HepG2 (cell line): Measurements from ENCODE around the gene HSPA1A. TPM values are rescaled to one million over a fixed set of nuclear protein-coding genes. Genes with fewer than 3 reads are reported as not detected.

Experiments
- BATF2 ChIP-seq: sonication (generic); formaldehyde crosslinking; IDR thresholded peaks from 2 replicates; pipeline ENCODE4 v1.8.0; 2022; ENCODE audit warnings: mild to moderate bottlenecking, missing genetic modification reagents, moderate library complexity
- CENPT ChIP-seq: sonication (generic); formaldehyde crosslinking; IDR thresholded peaks from 2 replicates; pipeline ENCODE4 v1.8.0; 2022; ENCODE audit warnings: low read depth, mild to moderate bottlenecking, moderate library complexity, missing genetic modification reagents
- DPF2 ChIP-seq: sonication (generic); formaldehyde crosslinking; IDR thresholded peaks from 2 replicates; pipeline ENCODE4 v1.4.0; 2020; ENCODE audit warnings: mild to moderate bottlenecking, low read depth, missing genetic modification reagents, borderline replicate concordance
- ETV5 ChIP-seq: IDR thresholded peaks from 2 replicates; pipeline ENCODE4 v1.6.1; 2018; ENCODE audit warnings: missing biosample characterization, missing genetic modification reagents, inconsistent platforms, borderline replicate concordance
- FIP1L1 ChIP-seq: fragments of 200-400 bp; formaldehyde crosslinking; IDR thresholded peaks from 2 replicates; pipeline ENCODE4 v1.6.1; 2018; ENCODE audit warnings: low read depth, mild to moderate bottlenecking, low read length, moderate library complexity, borderline replicate concordance; ENCODE audit not compliant: insufficient read depth
- GMEB1 ChIP-seq: sonication (generic); formaldehyde crosslinking; IDR thresholded peaks from 2 replicates; pipeline ENCODE4 v1.5.1; 2020; ENCODE audit warnings: missing genetic modification reagents, mild to moderate bottlenecking, borderline replicate concordance
- KDM1A ChIP-seq: IDR thresholded peaks from 2 replicates; pipeline ENCODE4 v1.6.1; 2016; ENCODE audit warnings: missing compliant biosample characterization
- LRRFIP1 ChIP-seq: sonication (generic); formaldehyde crosslinking; conservative IDR thresholded peaks from 2 replicates; pipeline ENCODE4 v1.4.0; 2020; ENCODE audit warnings: missing genetic modification reagents
- POLR2G ChIP-seq: fragments of 200-400 bp; formaldehyde crosslinking; IDR thresholded peaks from 2 replicates; pipeline ENCODE4 v1.6.1; 2018; ENCODE audit warnings: mild to moderate bottlenecking, low read depth, low read length, moderate library complexity
- PRDM4 ChIP-seq: sonication (generic); formaldehyde crosslinking; IDR thresholded peaks from 2 replicates; pipeline ENCODE4 v1.9.0; 2021; ENCODE audit warnings: missing genetic modification reagents, borderline replicate concordance
- SP4 ChIP-seq: sonication (generic); formaldehyde crosslinking; IDR thresholded peaks from 2 replicates; pipeline ENCODE4 v1.8.1; 2023; ENCODE audit warnings: mild to moderate bottlenecking, missing genetic modification reagents
- ZBTB7B ChIP-seq: sonication (generic); formaldehyde crosslinking; IDR thresholded peaks from 2 replicates; pipeline ENCODE4 v1.4.0; 2020; ENCODE audit warnings: missing genetic modification reagents
- ZFP90 ChIP-seq: sonication (generic); formaldehyde crosslinking; IDR thresholded peaks from 2 replicates; pipeline ENCODE4 v1.8.0; 2022; ENCODE audit warnings: missing genetic modification reagents, mild to moderate bottlenecking, inconsistent platforms, borderline replicate concordance
- ZNF34 ChIP-seq: sonication (generic); formaldehyde crosslinking; IDR thresholded peaks from 2 replicates; pipeline ENCODE4 v1.4.0; 2020; ENCODE audit warnings: mild to moderate bottlenecking, missing genetic modification reagents, borderline replicate concordance
- ZNF556 ChIP-seq: sonication (generic); formaldehyde crosslinking; IDR thresholded peaks from 2 replicates; pipeline ENCODE4 v1.4.0; 2020; ENCODE audit warnings: mild to moderate bottlenecking, missing genetic modification reagents, borderline replicate concordance
- ZNF639 ChIP-seq: conservative IDR thresholded peaks from 2 replicates; pipeline ENCODE4 v1.6.1; 2018; ENCODE audit warnings: missing genetic modification reagents
- ZNF678 ChIP-seq: sonication (generic); formaldehyde crosslinking; IDR thresholded peaks from 2 replicates; pipeline ENCODE4 v1.4.0; 2020; ENCODE audit warnings: mild to moderate bottlenecking, missing genetic modification reagents
- ZNF7 ChIP-seq: IDR thresholded peaks from 2 replicates; pipeline ENCODE4 v1.6.1; 2016; ENCODE audit warnings: missing biosample characterization, missing genetic modification reagents
- ZNF775 ChIP-seq: sonication (generic); formaldehyde crosslinking; IDR thresholded peaks from 2 replicates; pipeline ENCODE4 v1.4.0; 2020; ENCODE audit warnings: missing genetic modification reagents, mild to moderate bottlenecking, moderate library complexity, borderline replicate concordance
- polyA plus RNA-seq, 8 experiments: library from polyadenylated mRNA; depleted of rRNA in 3 of 8; stranded (reverse) in 7 of 8; unstranded in 1 of 8; fragments of >200 nt; fragmentation: Illumina TruSeq in 4 of 8; extraction: Trizol in 4 of 8; gene quantifications; 2 replicates each; pipeline versions ENCODE4 v1.2.1 to v1.2.3, GENCODE V29; 2011 to 2016; ENCODE audit warnings: low read depth in 4 of 8, missing spikeins in 1 of 8, mixed read lengths in 1 of 8; ENCODE audit not compliant: insufficient read depth in 1 of 8
- total RNA-seq, 5 experiments: library from RNA; depleted of rRNA; stranded (reverse); fragments of >200 nt; fragmentation: Illumina TruSeq; extraction: Trizol; gene quantifications; 2 replicates each; pipeline ENCODE4 v1.2.3, GENCODE V29; 2016; ENCODE audit warnings: low read depth in 1 of 5

HSPA1A gene
- total and polyA plus RNA-seq, 2 of the 13 experiments (the other 11 are each of a cell fraction or from before 2014, with no cell fraction given) = 44.5 to 85.0 TPM

- TF ChIP-seq CENPT (CRISPR knock-in tag) (peak; percentile 55; the same call in 1 of the 2 replicates), BATF2 (CRISPR knock-in tag) (no peak), LRRFIP1 (CRISPR knock-in tag) (peak; percentile 70; the same call in 1 of the 2 replicates), ZNF775 (CRISPR knock-in tag) (peak; percentile 31; the same call in 1 of the 2 replicates), KDM1A (CRISPR knock-in tag) (no peak), ZNF678 (CRISPR knock-in tag) (0 out of 2 replicates have a peak, but pooled peaks have one; percentile 56), DPF2 (CRISPR knock-in tag) (no peak), ZNF34 (0 out of 2 replicates have a peak, but pooled peaks have one; percentile 35), ZNF556 (CRISPR knock-in tag) (peak; percentile 32; the same call in 1 of the 2 replicates), POLR2G (peak; percentile 100), SP4 (CRISPR knock-in tag) (peak; percentile 92), ZNF639 (CRISPR knock-in tag) (0 out of 2 replicates have a peak, but pooled peaks have one; percentile 51), FIP1L1 (no peak), ETV5 (CRISPR knock-in tag) (peak; percentile 72), PRDM4 (CRISPR knock-in tag) (peak; percentile 89; the same call in 1 of the 2 replicates), ZFP90 (CRISPR knock-in tag) (peak; percentile 35; the same call in 1 of the 2 replicates), GMEB1 (CRISPR knock-in tag) (peak; percentile 61), ZNF7 (CRISPR knock-in tag) (peak; percentile 48; the same call in 1 of the 2 replicates), ZBTB7B (peak; percentile 92)
Measured at GRCh38 chr6:31827286-31828079, 12.1 kb downstream of the HSPA1A start, which contains the start of gene HSPA1B (continued).
